ENCODE measurements around the gene PRDM10. TPM values are rescaled to one million over a fixed set of nuclear protein-coding genes. Genes with fewer than 3 reads are reported as not detected.

The PRDM10 gene
- polyA plus RNA-seq, 3 donors: 8.8 to 10.4 (median 8.9) TPM

GRCh38 chr11:129950101-129951091, 52.2 kb downstream of the PRDM10 start:
- DNase-seq (ENCODE audit: low read depth in 3 of 3, low spot score in 2 of 3): no peak

- DNase-seq (ENCODE audit: low read depth in 3 of 3, low spot score in 2 of 3): no peak
Measured at GRCh38 chr11:129948926-129949466, 53.6 kb downstream of the PRDM10 start.

DNA sequence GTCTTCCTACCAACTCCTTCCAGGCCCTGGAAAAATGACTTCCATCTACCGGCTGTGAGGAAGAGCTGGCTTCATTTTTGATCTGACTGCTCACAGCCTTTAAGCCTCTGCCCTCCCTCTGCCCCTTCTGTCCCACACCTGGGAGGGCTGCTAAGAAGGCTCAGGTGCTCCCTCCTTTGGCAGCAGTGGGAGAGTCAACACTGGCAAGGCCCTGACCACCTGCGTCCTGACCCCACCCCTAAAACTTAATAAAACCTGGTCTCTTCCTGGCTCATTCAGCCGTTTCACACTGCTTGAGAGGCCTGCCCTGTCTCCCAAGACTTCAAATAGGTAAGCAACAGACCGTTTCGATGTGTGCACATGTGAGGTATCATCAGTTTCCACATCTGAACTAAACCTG, 55.2 kb downstream of the PRDM10 start:
- DNase-seq (ENCODE audit: low read depth in 3 of 3, low spot score in 2 of 3): no peak

GRCh38 chr11:129946965-129947364, 55.7 kb downstream of the PRDM10 start:
- no peak for DNase-seq (ENCODE audit: low read depth in 3 of 3, low spot score in 2 of 3)

DNA sequence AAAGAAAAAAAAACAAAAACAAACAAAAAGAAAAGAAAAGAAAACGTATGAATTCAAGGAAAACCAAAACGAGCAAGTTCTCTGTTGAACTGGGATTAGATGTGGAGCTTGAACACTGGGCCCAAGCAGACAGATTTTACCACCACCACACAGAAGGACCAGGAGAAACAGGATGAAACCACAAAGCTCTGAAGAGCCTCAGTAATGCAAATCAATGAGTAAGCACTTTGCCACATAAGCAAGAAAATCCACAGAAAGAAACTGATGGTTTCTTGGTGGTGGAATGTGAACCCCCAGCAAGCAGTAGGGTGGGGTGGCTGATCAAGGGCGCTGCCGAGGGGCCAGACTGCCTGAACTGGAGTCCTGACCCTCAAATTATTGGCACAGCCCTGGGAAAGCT, 56.4 kb downstream of the PRDM10 start:
- no peak for DNase-seq (ENCODE audit: low read depth in 3 of 3, low spot score in 2 of 3)

GRCh38 chr11:129945373-129945772, 57.3 kb downstream of the PRDM10 start:
- no peak for DNase-seq (ENCODE audit: low read depth in 3 of 3, low spot score in 2 of 3)

DNA sequence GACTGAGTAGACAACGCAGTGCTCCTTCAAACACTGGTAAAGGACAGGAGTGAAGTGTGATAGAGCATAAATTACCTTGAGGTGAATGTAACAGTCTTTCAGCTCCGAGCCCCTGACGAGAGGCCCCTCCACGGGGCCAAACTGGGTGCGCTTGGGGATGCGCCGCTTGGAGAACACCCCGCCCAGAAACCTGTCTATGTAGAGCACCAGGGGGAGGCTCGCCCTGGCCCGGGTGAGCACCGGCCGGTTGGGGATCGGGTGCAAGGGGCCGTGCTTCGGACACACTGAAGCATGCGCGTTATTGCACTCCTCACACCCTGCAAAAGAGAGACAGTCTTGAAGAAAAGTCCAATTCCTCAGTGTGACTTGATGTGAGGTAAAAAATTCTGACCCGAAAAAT, 57.9 kb downstream of the PRDM10 start:
- no peak for DNase-seq (ENCODE audit: low read depth in 3 of 3, low spot score in 2 of 3)

DNA sequence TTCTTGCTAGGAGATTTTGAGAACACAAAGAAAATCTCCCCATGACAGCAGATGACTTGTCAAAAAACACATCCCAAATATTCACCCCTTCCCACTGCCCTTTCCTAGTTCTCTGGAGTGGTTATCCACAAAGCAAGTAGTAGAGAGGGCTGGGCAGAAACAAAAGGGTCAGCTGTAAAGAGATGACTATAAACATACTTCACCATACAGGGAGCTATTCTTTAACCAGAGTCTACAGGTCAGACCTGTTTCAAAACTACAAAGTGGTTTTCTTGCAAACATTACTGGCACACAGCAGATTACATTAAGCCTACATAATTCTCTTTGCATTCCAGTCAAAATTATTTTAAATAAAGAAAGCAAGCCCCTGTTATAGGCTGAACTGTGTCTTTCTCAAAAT, 59.6 kb downstream of the PRDM10 start:
- DNase-seq (ENCODE audit: low read depth in 3 of 3, low spot score in 2 of 3): no peak

GRCh38 chr11:129939510-129939909, 63.1 kb downstream of the PRDM10 start:
- DNase-seq (ENCODE audit: low read depth in 3 of 3, low spot score in 2 of 3): no peak

DNA sequence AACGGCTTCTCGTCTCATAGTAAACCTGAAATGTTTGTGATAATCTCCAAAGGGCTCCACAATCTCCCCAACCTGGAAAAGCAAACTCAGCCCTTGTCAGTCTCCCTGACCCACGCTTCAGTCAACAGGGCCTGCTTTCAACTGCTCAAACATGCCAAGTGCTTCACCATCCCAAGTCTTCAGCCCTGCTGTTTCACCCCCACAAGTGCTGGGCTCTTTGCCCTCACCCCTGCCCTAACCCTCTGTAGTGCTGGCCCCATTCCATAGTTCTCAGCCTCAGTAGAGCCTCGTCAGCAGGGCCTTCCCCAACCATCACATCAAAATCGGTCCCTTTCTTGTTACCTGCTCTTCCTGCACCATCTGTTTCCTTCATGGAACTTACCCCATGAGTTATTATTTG, 63.9 kb downstream of the PRDM10 start:
- no peak for DNase-seq (ENCODE audit: low read depth in 3 of 3, low spot score in 2 of 3)

GRCh38 chr11:129937592-129938238, 64.9 kb downstream of the PRDM10 start:
- no peak for DNase-seq (ENCODE audit: low read depth in 3 of 3, low spot score in 2 of 3)

- no peak for DNase-seq (ENCODE audit: low read depth in 3 of 3, low spot score in 2 of 3)
Measured at GRCh38 chr11:129935723-129936122, 66.9 kb downstream of the PRDM10 start.

- no peak for DNase-seq (ENCODE audit: low read depth in 3 of 3, low spot score in 2 of 3)
Measured at GRCh38 chr11:129933891-129934290, 68.7 kb downstream of the PRDM10 start.

- DNase-seq (ENCODE audit: low read depth in 3 of 3, low spot score in 2 of 3): no peak
Measured at GRCh38 chr11:129933262-129933661, 69.4 kb downstream of the PRDM10 start.

DNA sequence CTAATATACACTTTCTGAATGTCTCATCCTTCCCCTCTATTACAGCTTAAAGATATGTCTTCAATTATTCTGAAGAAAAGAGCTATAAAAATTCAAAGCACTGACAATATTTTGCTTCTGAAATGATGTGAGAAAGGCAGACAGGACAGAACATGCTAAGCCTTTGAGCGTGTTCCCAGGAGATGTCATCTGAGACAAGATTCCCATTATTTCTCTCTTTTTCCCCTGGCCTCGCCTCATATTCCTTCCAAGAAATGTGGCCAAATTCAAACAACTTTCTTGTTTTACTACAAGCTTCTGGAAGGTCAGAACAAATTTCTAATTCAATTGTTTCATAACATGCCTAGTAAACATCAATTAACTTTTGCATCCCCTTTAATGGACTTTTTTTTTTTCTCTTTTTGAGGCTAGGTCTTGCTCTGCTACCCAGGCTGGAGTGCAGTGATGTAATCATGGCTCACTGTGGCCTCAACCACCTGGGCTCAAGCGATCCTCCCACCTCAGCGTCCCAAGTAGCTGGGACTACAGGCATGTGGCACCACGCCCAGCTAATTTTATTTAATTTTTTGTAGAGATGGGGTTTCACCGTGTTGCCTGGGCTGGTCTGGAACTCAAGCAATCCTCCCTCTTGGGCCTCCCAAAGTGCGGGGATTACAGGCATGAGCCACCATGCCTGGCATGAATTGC, 70.1 kb downstream of the PRDM10 start:
- no peak for DNase-seq (ENCODE audit: low read depth in 3 of 3, low spot score in 2 of 3)

GRCh38 chr11:129930743-129931142, 71.9 kb downstream of the PRDM10 start:
- DNase-seq (ENCODE audit: low read depth in 3 of 3, low spot score in 2 of 3): no peak

DNA sequence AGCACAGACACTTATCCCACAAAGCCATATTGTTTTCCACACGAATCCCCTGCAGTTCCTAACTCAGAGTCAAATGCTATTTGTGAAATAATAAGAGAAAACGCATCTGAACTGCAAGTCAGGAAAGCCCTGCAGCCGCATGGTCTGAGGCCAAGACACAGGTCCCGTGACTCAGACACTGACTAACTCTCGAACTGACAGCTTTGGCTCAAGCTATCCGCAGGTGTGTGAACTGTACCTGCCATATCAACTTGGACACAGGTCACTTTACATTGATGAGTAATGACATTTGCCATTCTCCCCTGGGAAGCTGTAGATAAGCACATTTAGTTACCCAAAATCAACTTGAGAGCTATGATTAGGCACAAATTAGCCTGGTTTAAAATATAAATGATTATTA, 72.3 kb downstream of the PRDM10 start:
- no peak for DNase-seq (ENCODE audit: low read depth in 3 of 3, low spot score in 2 of 3)

GRCh38 chr11:129929721-129930120, 72.9 kb downstream of the PRDM10 start:
- no peak for DNase-seq (ENCODE audit: low read depth in 3 of 3, low spot score in 2 of 3)

GRCh38 chr11:129928923-129929692, 73.5 kb downstream of the PRDM10 start:
- DNase-seq (ENCODE audit: low read depth in 3 of 3, low spot score in 2 of 3): no peak

- DNase-seq (ENCODE audit: low read depth in 3 of 3, low spot score in 2 of 3): no peak
Measured at GRCh38 chr11:129922674-129923073, 80.0 kb downstream of the PRDM10 start.
